GM13977 (cell line): ENCODE results near the gene KCTD13.

Source experiments
- DNase-seq: peaks from one replicate; pipeline ENCODE4 v3.0.0; 2012; ENCODE audit warnings: low spot score
- in situ Hi-C: fragments of 300-500 bp; cut with MboI; formaldehyde crosslinking; loops from one replicate; pipeline ENCODE4 v1.12.0; 2022; ENCODE audit warnings: low sequenced_read_pairs, low pct_unique_long_range_greater_than_20kb, mixed read lengths, inconsistent platforms; ENCODE audit not compliant: unreplicated experiment
- TF ChIP-seq, protein P1 (sequence below): IDR thresholded peaks from 2 replicates; pipeline ENCODE4 v1.5.1; 2012; ENCODE audit warnings: mild to moderate bottlenecking, control low read depth; ENCODE audit not compliant: insufficient read depth; ENCODE audit errors: extremely low read depth, missing control alignments

Gene KCTD13, protein sequence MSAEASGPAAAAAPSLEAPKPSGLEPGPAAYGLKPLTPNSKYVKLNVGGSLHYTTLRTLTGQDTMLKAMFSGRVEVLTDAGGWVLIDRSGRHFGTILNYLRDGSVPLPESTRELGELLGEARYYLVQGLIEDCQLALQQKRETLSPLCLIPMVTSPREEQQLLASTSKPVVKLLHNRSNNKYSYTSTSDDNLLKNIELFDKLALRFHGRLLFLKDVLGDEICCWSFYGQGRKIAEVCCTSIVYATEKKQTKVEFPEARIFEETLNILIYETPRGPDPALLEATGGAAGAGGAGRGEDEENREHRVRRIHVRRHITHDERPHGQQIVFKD

DNA sequence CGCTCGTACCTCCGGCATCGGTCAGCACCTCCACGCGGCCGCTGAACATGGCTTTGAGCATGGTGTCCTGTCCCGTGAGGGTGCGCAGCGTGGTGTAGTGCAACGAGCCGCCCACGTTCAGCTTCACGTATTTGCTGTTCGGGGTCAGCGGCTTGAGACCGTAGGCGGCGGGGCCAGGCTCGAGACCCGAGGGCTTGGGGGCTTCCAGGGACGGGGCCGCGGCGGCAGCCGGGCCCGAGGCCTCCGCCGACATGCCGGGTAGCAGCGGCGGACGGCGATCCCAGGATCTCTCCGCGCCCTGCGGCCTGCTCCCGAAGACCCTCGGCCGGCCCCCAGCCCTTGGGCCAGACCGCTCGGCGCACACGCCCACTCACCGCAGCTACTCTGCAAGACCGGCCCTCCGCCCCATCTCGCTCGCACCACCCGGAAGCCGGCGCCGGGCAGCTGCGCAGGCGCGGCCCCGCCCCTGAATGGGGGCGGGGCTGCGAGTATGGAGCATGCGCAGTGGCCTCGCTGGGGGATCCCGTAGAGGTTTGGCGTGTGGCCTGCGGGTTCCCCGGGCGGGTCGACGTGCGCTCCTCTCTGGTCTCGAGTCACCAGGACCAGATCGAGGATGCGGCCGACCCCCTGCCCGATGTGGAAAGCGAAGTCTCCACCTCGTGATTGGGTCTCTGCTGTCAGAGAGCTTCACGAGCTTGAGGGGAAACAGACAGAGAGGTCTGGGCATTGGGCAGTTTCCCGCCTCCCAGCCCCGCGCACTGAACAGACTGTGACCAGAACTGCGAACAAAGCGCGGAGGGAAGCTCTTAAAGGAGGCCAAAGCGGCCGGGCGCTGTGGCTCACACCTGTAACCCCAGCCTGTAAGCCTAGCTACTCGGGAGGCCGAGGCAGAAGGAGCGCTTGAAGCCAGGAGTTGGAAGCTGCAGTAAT is at the start of gene KCTD13:
Gene KCTD13 (minus strand): TSS at position 446 of the 930 bp plus-strand sequence. CDS start 193 bp downstream, at position 253.
- TF ChIP-seq, protein P1, sequence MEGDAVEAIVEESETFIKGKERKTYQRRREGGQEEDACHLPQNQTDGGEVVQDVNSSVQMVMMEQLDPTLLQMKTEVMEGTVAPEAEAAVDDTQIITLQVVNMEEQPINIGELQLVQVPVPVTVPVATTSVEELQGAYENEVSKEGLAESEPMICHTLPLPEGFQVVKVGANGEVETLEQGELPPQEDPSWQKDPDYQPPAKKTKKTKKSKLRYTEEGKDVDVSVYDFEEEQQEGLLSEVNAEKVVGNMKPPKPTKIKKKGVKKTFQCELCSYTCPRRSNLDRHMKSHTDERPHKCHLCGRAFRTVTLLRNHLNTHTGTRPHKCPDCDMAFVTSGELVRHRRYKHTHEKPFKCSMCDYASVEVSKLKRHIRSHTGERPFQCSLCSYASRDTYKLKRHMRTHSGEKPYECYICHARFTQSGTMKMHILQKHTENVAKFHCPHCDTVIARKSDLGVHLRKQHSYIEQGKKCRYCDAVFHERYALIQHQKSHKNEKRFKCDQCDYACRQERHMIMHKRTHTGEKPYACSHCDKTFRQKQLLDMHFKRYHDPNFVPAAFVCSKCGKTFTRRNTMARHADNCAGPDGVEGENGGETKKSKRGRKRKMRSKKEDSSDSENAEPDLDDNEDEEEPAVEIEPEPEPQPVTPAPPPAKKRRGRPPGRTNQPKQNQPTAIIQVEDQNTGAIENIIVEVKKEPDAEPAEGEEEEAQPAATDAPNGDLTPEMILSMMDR = no peak
- in situ Hi-C loops = no loop called here
- peak; percentile 99 for DNase-seq

DNA sequence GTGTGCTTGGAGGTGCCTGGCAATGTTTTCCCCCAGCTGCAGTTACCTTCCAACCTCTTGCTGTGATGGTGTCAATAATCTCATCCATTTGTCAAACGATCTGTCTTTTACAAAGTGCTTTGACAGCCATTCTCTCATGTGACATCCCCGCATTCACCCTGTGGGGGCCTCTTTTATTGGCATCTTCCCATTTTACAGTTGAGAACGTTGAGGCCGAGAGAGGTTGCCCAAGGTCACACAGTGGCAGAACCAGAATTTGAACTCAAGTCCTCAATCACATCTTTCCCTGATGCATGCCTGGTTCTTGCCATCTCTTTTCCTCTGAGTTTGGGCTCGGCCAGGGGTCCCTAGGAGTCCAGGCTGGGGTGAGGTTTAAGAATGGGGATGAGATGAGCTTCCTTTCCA is 49.1 kb upstream of the KCTD13 start:
- DNase-seq = no peak
- in situ Hi-C loops = no loop called here
- TF ChIP-seq, protein P1 = no peak

DNA sequence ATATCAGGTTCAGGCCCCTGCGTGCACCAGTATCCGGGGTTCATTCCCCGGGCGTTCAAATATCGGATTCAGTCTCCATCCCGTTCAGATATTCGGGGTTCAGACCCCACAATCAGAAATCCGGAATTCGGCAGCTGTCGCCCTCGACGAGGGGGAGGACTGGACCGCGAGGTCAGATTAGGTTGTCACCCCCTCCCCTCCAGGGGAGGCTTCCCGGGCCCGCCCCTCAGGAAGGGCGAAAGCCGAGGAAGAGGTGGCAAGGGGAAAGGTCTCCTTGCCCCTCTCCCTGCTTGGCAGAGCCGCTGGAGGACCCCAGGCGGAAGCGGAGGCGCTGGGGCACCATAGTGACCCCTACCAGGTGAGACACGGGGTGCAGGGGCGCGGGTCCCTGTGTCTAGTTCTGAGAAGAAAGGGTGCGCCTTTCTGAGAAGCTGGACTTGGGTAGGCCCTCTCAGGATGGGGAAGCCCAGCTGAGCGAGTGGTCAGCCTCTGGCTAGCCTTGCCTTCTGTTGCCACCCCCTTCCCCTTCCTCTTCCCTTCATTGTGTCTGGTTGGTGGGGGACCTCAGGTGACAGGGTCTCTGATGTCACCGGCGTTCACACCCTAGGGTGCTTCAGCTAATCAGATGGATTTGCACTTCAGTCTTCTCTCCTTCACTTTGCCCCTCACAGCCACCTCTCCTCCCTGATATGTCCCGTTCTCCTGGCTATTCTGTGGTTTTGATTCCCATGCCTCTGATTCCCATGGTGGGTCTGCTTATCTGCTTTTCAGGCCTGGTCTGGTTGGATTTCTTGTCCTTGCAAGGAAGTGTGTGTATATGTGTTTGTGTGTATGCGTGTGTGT is 48.5 kb upstream of the KCTD13 start:
- TF ChIP-seq, protein P1 = peak; percentile 10
- DNase-seq = no peak
- in situ Hi-C loops = no loop called here

DNA sequence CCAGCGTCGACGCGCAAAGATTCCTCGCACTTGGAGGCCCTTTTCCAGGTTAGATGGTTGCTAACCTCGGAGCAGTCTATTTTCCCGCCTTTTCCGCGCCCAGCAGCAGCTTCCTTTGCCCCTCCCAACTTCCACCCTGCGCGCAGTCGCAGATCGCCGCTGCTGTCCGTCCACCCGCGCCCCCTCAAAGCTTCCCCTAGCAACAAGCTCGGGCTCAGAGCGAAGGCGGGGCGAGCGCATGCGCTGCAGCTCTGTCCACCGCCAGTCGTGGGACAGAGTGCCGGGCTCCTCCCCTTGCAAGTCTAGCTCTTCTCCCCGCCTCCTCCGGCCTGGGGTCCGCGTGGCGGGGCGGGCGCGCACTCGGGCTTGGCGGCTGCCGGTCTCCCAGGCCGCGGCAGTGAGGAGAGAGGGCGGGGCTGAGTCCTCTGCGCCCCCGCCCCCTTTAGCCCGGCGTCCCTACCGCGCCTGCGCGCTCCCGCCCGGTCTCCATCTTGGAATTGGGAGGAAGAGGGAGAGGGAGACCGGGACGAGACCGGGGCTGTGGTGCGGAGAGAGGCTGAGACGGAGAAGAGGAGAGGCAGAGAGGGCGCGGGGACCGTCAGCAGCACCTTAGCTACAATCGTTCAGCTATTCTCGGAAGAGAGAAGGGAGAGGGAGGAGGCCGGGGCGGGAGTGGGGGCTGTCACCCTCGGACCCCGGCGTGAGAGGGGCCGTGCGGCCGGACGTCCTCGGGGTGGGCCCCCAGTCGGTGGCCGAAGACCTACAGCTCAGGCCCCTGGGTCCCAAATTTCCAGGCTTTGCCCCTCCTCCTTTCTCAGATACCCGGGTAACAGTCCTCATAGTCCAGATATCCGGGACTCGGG is 47.6 kb upstream of the KCTD13 start, which contains the start of gene TAOK2:
Gene TAOK2 (plus strand): TSS at position 485 of the 863 bp plus-strand sequence. CDS start 3,905 bp downstream, outside the sequence.
- TF ChIP-seq, protein P1 = no peak
- in situ Hi-C loops = no loop called here
- peak; percentile 100 for DNase-seq

DNA sequence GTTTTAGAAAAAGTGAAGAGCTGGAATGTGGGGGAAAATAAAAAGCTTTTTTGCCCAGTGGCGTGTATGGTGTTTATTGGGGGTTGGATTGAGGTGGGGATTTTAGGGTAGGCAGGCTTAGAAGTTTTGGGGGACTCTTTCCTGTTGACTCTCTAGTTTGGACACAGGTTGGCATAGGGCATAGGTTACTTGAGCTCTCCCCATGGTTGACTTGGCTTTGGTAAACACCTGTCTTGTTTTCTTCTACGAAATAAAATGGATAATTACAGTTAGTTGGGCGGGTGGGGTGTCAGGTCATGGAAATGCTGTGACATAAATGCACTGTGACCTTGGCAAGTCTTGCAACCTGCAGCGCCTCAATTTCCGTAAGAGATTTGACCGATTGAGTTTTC is 47.0 kb upstream of the KCTD13 start:
- in situ Hi-C loops = no loop called here
- TF ChIP-seq, protein P1 = no peak
- DNase-seq = no peak
